ENCODE results near the gene ACKR2.

The ACKR2 gene

GRCh38 chr3:42884324-42884723 is 75.1 kb downstream of the ACKR2 start:
- peaks cover 11% of the 10 kb centered on the region for H3K4me1 ChIP-seq (ENCODE audit: control insufficient read depth, low read length)
- H3K27ac ChIP-seq (ENCODE audit: low read depth, low read length): no peak overlapping the region

GRCh38 chr3:42886294-42886822 is 77.1 kb downstream of the ACKR2 start:
- Histone ChIP-seq H3K9me2 (replicated peaks; ENCODE audit: control insufficient read depth, low read length) (no peaks in the 10 kb centered on the region), H3K27ac (ENCODE audit: low read depth, low read length) (no peak overlapping the region), H3K4me3 (ENCODE audit: low read length) (no peak overlapping the region), H3K27me3 (ENCODE audit: control insufficient read depth, low read length) (peaks cover 5% of the 10 kb centered on the region; the same call in 1 of the 2 replicates), H3K4me2 (ENCODE audit: low read length) (no peak overlapping the region), H3F3A (ENCODE audit: control insufficient read depth, insufficient read depth) (no peaks in the 10 kb centered on the region), H3K9me3 (ENCODE audit: control insufficient read depth, insufficient read depth, low read length) (no peaks in the 10 kb centered on the region), H3K4me1 (ENCODE audit: control insufficient read depth, low read length) (peaks cover 3% of the 10 kb centered on the region), H4K20me1 (ENCODE audit: control insufficient read depth, insufficient read depth, low read depth, low read length) (no peaks in the 10 kb centered on the region), H3K36me3 (ENCODE audit: control insufficient read depth, low read length) (no peaks in the 10 kb centered on the region), H3K79me2 (ENCODE audit: control insufficient read depth, low read length) (no peaks in the 10 kb centered on the region)
- no peak for TF ChIP-seq EZH2phosphoT487 (IDR thresholded peaks at IDR 0.05; ENCODE audit: borderline replicate concordance, low read length)
- no peak for TF ChIP-seq CTCF (IDR thresholded peaks at IDR 0.05; ENCODE audit: low read depth, low read length, poor library complexity, severe bottlenecking)

More at GRCh38 chr3:42884324-42884723, 75.1 kb downstream of the ACKR2 start:
- Histone ChIP-seq H3K36me3 (ENCODE audit: control insufficient read depth, low read length) (no peaks in the 10 kb centered on the region), H4K20me1 (ENCODE audit: control insufficient read depth, insufficient read depth, low read depth, low read length) (no peaks in the 10 kb centered on the region), H3K9me3 (ENCODE audit: control insufficient read depth, insufficient read depth, low read length) (no peaks in the 10 kb centered on the region), H3K79me2 (ENCODE audit: control insufficient read depth, low read length) (no peaks in the 10 kb centered on the region), H3K4me3 (ENCODE audit: low read length) (no peak overlapping the region), H3K27me3 (ENCODE audit: control insufficient read depth, low read length) (peaks cover 11% of the 10 kb centered on the region), H3K4me2 (ENCODE audit: low read length) (no peak overlapping the region), H3F3A (ENCODE audit: control insufficient read depth, insufficient read depth) (no peaks in the 10 kb centered on the region), H3K9me2 (replicated peaks; ENCODE audit: control insufficient read depth, low read length) (no peaks in the 10 kb centered on the region)
- TF ChIP-seq EZH2phosphoT487 (IDR thresholded peaks at IDR 0.05; ENCODE audit: borderline replicate concordance, low read length) (no peak), CTCF (IDR thresholded peaks at IDR 0.05; ENCODE audit: low read depth, low read length, poor library complexity, severe bottlenecking) (no peak)

GRCh38 chr3:42887084-42887483 is 77.8 kb downstream of the ACKR2 start:
- Histone ChIP-seq H3K4me2 (ENCODE audit: low read length) (no peak overlapping the region), H3K9me3 (ENCODE audit: control insufficient read depth, insufficient read depth, low read length) (no peaks in the 10 kb centered on the region), H3K36me3 (ENCODE audit: control insufficient read depth, low read length) (no peaks in the 10 kb centered on the region), H3K4me1 (ENCODE audit: control insufficient read depth, low read length) (no peaks in the 10 kb centered on the region), H3K4me3 (ENCODE audit: low read length) (no peak overlapping the region), H3K27me3 (ENCODE audit: control insufficient read depth, low read length) (peaks cover 5% of the 10 kb centered on the region; the same call in 1 of the 2 replicates), H3K9me2 (replicated peaks; ENCODE audit: control insufficient read depth, low read length) (no peaks in the 10 kb centered on the region), H3F3A (ENCODE audit: control insufficient read depth, insufficient read depth) (no peaks in the 10 kb centered on the region), H3K79me2 (ENCODE audit: control insufficient read depth, low read length) (no peaks in the 10 kb centered on the region), H3K27ac (ENCODE audit: low read depth, low read length) (no peak overlapping the region), H4K20me1 (ENCODE audit: control insufficient read depth, insufficient read depth, low read depth, low read length) (no peaks in the 10 kb centered on the region)
- TF ChIP-seq EZH2phosphoT487 (IDR thresholded peaks at IDR 0.05; ENCODE audit: borderline replicate concordance, low read length) (no peak), CTCF (IDR thresholded peaks at IDR 0.05; ENCODE audit: low read depth, low read length, poor library complexity, severe bottlenecking) (no peak)

All from DOHH2 (cell line).